Muscle layer of duodenum (tissue), 2 donors: Measurements from ENCODE around the gene CMTR1.

Source experiments
- H3K27ac ChIP-seq: one replicate; pipeline ENCODE4 v1.7.0; 2013; ENCODE audit warnings: mild to moderate bottlenecking, low read length
- H3K27me3 ChIP-seq: one replicate; pipeline ENCODE4 v1.7.0; 2013; ENCODE audit warnings: low read depth, mild to moderate bottlenecking, control low read depth, low read length
- H3K36me3 ChIP-seq, 2 donors: one replicate each; pipeline ENCODE4 v1.7.0; 2013; ENCODE audit warnings: low read length in 2 of 2, control low read depth in 1 of 2, mild to moderate bottlenecking in 1 of 2; ENCODE audit not compliant: insufficient read depth in 2 of 2, control insufficient read depth in 1 of 2
- H3K4me1 ChIP-seq, 2 donors: one replicate each; pipeline ENCODE4 v1.7.0; 2013; ENCODE audit warnings: low read length in 2 of 2, mild to moderate bottlenecking in 2 of 2, control low read depth in 1 of 2, moderate library complexity in 1 of 2; ENCODE audit not compliant: insufficient read depth in 2 of 2, control insufficient read depth in 1 of 2
- H3K4me3 ChIP-seq, 2 donors: one replicate each; pipeline ENCODE4 v1.7.0; 2013; ENCODE audit warnings: low read length in 2 of 2, low read depth in 1 of 2, mild to moderate bottlenecking in 1 of 2
- H3K9me3 ChIP-seq, 2 donors: one replicate each; pipeline ENCODE4 v1.7.0; 2013; ENCODE audit warnings: low read length in 2 of 2, control low read depth in 1 of 2, mild to moderate bottlenecking in 1 of 2; ENCODE audit not compliant: control insufficient read depth in 1 of 2
- donor health status: healthy.

The CMTR1 gene

DNA sequence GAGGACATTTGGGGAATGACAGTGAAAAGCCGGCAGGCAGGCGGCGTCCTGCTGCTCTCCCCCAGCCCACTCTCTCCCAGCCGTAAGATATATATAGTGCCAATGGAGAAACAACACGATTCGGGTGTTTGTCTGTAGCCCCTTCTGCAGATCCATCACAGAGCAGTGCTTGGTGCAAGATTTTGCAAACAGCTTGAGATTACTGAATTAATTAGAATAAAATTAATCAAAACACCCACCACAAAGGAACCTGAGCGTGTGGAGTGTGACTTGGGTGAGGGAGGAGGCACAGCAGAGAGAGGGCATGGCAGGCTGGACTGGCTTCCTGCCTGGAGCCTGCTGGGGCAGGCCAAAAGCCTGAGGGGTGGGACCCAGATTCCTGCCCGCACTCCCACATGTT lies 95.5 kb downstream of the CMTR1 start:
- Histone ChIP-seq H3K27ac (no peak overlapping the region), H3K27me3 (peaks cover under 1% of the 10 kb centered on the region), H3K9me3 (no peaks in the 10 kb centered on the region), H3K4me3 (no peak overlapping the region), H3K4me1 (no peaks in the 10 kb centered on the region), H3K36me3 (no peaks in the 10 kb centered on the region)

DNA sequence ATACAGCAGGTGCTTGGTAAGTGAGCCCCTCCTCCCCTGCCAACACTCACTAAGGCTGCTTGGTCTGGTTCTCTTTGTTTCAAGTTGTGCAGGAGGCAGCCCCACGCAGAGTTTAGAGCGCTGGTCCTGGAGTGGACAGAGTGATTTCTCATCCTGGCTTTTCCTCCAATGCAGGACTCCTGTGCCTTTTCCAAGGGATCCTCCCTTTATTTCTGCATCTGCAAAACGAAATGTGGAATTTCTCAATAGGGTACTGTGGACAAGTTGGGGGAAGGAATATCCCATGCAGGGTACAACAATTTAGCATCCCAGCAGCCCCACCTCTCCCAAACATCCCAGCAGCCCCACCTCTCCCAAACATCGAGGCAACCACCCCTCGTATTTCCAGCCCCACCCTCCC lies 97.3 kb downstream of the CMTR1 start:
- no peak overlapping the region for H3K27ac ChIP-seq
- H3K4me1 ChIP-seq = no peaks in the 10 kb centered on the region
- no peaks in the 10 kb centered on the region for H3K9me3 ChIP-seq
- no peaks in the 10 kb centered on the region for H3K36me3 ChIP-seq
- no peak overlapping the region for H3K4me3 ChIP-seq
- H3K27me3 ChIP-seq = peaks cover 17% of the 10 kb centered on the region

DNA sequence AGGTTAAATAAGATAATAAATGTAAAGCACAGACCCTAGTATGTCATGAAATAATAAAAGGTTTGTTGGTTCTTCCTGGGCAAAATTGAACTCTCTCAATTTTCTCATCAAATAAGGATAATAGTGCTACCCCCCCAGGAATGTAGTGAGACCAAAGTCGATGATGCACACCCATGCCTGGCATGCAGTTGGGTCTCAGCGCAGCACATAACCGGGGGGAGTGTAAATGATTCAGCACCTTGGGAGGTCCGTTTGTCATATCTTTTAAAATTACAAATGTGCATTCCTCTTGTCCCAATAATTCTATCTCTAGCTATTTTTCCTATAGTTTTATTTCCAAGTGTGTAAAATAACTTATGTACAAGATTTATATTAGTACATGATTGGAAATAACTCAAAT lies 98.0 kb downstream of the CMTR1 start:
- H3K4me1 ChIP-seq = peaks cover 0 to 7% of the 10 kb centered on the region in 2 donors
- no peaks in the 10 kb centered on the region for H3K36me3 ChIP-seq
- no peak overlapping the region for H3K27ac ChIP-seq
- peaks cover 24% of the 10 kb centered on the region for H3K27me3 ChIP-seq
- no peaks in the 10 kb centered on the region for H3K9me3 ChIP-seq
- no peak overlapping the region for H3K4me3 ChIP-seq
